GM19023 (cell line): ENCODE measurements around the gene MMP24OS.

Experiments used
- ATAC-seq: cut with Tn5 transposase; IDR thresholded peaks from one replicate; pipeline ENCODE4 v1.9.1; 2021; ENCODE audit warnings: mild to moderate bottlenecking, moderate library complexity; ENCODE audit not compliant: unreplicated experiment

MMP24OS gene

DNA sequence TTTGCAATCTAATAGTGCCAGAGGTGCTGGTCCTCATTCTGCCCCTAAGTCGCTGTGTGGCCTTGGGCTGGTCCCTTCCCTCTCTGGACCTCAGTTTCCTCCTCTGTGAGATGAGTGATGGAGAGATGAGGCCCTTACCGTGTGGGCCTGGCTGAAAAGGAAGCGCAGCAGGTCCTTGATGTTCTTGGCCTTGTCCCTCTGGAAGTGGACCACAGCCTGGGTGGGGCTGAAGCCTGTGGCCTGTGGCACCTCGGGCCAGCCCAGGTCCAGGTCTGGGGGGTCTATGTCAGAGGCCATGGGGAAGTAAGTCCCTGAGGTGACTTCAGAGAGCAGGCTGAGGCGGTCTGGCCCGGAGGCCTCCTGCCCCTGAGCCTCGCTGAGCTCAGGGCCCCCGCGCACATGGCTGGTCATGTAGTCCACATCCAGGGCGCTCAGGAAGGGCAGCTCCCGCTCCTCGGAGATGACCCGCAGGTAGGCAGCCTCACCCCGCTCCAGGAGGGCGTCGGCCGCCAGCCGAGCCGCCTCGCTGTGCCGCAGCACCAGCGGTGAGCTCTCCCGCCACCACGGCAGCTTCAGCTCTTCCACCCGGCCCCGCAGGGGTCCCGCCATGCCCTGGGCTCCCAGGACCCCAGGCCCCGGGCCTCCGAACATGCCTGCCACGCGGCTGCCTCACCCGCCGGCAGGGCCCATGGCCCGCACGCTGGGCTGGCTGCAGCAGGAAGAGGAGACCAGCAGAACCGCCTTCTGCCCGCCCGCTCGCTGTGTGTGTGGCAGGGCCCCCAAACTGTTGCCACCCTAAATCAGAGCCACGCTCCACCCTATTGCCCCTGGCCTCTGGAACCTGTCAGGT lies 14.0 kb upstream of the MMP24OS start, which contains the start of gene FAM83C:
Gene FAM83C (minus strand): TSS at position 772 of the 850 bp plus-strand sequence. CDS start 121 bp downstream, at position 651.
- no peak for ATAC-seq

DNA sequence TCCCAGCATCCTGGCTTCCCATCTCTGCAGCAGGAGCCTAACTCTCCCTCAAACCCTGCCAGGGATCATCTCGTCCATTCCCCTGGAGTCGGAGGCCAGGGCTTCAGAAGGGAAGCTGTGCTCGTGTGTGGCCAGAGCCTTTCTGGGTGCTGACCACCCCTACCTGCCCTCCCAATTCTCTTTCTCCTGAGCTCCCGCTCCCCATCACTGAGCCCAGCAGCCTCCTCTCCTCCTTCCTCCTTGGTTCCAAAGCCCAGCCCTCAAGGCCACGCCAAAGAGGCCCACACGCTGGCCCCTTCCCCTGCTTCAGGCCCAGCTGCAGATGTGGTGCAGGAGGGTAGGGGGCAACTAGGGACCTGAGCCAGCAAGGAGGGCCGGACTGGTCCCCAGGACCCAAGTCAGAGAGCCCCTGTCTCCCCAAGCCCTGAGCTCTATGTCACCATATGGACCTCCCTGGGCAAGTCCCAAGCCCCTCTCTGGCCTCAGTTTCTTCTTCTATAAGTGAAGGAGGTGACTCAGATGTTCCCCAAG lies 13.0 kb upstream of the MMP24OS start:
- ATAC-seq = no peak

DNA sequence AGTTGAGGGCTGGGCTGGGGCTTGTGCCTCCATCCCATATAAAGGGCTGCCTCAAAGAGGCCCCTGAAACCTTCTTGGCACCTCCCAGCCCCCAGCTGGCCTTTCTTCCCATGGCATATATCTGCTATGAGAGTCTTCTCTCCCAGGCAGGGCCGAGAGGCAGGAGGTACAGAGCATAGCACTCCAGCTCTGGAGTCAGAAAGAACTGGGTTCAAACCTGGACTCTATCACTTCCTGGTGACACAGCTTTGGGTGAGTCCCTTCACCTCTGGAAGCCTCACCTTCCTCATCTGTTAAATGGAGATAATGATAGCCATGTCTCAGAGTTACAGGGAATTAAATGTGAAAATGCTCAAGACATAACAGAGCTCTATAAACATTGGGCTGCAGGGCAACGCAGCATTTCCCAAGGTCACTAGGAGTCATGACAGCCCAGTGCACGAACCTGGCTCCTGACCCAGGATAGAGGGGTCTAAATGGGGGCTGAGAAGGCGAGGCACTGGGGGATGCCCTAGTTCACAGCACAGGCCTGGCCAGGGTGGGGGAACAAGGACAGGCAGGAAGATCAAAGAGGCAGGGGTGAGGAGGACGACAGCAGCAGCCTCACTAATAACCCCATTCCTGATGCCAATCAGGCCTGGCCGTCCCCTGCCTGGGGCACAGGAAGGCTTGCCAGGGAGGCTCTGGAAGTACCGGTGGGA lies 12.4 kb upstream of the MMP24OS start:
- ATAC-seq = no peak

DNA sequence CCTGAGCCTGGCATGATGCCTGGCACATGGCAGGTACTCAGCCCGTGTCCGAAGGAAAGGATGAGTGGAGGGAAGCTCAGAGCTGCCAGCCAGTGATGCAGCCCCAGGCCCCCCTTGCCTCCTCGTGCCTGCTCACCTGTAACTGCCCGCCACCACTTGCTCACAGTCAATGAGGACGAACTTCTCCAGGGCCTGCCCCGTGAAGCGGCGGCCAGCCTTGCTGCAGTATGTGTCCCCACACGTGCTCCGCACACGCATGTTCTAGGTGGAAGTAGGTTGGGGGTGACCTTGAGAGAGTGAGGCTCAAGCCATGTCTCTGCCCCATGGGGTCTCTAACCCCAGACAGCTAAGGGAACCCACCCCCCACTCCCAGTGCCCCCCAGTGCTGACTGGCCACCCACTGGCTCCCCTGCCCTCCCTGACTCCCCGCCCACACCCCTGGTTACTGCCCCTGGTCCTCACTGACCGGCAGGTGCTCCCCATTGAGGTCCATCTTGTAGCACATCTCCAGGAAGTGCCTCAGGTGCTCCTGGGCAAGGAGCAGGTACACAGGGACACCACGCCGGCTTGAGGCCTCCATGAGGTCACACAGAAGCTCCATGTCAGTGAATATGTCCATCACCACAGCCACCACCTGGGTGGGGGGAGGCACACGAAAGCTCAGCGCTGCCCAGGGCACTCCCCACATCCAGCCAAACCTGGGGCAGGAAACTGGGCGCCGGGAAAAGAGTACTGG lies 10.6 kb upstream of the MMP24OS start:
- no peak for ATAC-seq

DNA sequence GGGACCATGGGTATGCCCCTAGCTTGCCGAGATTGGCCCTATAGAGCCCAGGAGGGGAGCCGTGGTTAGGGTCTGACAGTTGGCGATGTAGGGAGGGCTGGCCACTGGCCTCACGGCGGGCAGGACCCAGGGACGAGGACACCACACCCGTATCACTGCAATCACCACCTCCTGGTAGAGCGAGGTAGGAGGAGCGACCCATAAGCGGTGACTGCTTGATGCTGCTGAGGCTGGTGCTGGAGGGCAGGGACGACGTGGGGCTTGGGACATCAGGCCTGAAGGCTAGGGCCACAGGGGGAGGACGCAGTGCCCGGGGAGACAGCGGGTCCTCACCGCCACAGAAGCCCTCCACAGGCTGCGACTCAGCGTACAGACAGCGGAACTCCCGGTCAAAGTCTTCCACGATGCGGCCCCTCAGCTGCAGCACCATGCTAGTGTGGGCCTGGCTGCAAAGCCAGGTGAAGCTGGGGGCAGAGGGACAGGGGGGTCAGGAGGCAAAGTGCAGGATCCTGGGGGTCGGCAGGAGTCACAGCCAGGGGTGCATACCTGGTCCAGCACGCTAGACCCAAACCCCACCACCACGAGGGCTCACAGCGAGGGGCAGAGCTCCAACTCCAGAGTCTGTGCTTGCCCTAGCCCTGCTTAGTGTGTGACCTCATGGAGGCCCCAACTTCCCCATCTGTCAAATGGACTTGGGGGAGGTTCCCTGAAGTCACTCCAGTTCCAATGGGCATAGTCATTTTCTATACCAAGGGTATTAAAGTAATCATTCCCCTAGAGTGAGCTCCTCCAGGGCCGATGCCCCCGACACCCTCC lies 9.8 kb upstream of the MMP24OS start:
- no peak for ATAC-seq

DNA sequence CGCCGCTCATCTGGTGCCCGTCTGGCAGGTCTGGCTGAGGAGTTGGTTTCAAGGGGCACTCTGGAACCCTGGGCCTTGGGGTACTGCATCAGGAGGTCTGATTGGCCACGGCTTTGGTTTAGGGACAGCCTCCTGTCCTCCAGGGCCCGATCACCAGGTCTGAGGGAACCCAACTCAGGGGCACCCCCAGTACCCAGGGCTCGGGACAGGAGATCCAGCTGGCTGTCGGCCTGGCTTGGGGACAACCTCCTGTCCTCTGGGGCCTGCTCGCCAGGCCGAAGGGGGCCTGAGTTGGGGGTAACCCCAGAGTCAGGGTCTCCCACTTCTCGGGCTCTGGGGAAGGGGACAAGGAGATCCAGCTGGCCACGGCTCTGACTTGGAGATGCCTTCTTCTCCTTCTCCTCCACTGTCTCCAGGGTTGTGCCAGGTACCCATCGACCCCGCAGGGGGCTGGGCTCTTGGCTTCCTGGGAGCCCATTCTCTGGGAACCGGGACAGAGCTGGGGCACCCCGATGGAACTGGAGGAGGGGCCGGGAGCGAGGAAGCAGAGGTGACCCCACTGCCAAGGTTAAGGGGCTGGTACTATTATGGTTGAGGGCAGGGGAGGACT lies 9.1 kb upstream of the MMP24OS start:
- ATAC-seq = no peak

DNA sequence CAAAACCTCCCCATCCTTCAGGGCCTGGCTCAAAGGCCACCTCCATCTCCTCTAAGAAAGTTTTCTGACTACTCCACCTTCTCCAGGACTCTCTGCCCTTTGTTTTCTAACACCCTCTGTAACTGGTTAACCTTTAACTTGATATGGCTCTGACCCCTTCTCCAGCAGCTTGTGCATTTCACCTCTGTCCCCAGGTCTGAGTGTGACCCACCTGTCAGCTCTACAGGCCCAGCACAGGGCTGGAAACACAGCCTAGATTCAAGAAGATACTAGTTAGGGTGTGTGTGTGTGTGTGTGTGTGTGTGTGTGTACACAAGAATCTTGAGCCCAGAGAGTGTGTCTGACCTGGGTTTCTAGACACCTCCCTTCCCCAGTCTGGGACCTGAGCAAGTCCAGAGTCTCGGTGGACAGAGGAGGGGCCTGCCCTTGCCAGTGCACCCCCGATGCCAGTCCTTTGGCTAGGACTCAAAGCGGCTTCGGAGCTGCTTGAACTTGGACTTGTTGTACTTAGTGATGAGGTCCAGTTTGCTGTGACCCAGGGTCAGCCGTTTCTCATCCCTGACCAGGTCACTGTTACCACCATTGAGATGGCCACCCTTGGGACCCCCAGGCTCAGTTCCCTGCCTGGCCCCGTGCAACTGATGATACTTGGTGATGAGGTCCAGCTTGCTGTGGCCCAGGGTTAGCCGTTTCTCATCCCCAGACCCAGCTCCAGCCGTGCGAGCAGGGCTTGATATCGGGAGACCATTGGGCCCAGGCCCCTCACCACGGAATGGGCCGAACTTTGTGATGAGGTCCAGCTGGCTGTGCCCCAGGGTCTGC lies 8.4 kb upstream of the MMP24OS start:
- no peak for ATAC-seq

DNA sequence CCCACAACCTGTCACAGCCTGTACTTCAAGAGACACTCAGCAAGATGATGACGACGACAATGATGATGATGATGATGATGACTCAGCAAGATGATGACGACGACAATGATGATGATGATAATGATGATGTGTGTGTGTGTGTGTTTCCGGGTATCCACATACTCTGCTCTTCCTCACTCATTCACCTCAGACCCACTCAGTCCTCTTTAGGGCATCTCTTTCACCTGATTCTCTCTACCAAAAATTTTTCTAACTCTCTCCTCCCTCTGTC lies 7.8 kb upstream of the MMP24OS start:
- no peak for ATAC-seq

DNA sequence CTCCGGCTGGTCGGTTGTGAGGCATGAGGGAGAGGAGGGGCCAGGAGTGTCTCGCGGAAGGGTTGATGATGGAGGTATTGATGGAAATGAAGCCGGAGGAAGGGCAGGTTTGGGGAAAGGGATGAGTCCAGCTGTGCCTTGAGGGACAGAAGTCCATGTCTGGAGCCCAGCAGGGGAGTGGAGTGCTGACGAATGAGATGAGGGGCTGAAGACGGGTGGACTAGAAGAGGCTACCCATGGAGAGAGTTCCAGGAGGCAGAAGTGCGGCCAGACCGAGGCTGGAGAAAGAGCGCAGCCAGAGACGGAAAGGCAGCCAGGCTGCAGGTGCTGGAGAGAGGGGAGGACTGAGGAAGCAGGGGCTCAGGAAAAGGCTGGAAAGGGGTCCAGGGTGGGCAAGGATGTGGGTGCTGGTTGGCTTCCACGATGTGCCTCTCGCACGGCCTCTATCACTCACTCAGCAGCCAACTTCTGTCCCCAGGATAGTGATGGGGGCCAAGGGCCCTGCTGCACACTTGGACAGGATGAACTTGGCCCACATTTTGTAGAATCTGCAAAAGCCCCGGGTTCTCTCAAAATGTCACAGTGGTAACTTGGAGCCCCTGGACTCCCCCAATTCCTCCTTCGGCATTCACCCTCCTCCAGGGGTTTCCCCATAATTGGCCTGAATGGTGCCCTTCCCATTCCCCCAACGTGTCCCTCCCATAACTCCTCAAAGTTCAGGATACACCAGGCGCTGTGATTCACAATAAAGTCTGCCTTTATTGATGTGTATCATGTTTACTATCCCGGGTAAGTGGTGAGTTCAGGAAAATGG lies 7.3 kb upstream of the MMP24OS start:
- peak; percentile 7 for ATAC-seq

DNA sequence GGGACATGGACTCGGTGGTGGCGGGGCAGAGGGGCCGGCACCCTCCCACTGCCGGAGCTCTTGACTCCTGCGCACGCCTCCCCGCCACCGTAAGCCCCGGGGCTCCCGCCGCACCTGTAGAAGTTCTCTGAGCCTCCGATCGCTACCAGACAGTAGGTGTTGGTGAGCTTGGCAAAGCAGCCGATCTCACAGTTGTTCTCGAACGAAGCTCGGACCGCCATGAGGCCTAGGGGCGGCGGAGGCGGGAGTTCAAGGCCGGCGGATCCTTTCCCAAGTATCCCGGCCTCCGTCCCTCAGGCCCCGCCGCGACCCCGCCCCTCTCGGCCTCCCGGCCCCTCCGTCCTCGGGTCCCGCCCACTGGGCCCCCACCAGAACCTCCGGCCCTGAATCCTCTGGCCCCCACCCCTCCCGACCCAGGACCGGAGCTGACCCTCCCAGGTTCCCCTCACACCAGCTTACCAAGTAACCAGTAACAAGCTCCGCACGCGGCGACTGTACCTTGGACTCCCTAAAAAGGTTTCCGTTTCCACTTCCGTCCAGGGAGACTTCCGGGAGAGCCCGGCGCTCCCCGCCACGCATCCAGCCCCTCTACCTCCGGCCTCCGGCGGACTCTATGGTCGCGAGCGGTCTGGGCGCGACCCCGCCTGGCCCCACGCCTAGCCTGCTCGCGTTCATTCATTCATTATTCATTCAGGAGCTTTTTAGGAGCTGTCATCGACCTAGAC lies 6.5 kb upstream of the MMP24OS start, which contains the start of gene EIF6:
Gene EIF6 (minus strand): TSS at position 506 of the 725 bp plus-strand sequence. CDS start 285 bp downstream, at position 221.
- ATAC-seq = peak; percentile 76

DNA sequence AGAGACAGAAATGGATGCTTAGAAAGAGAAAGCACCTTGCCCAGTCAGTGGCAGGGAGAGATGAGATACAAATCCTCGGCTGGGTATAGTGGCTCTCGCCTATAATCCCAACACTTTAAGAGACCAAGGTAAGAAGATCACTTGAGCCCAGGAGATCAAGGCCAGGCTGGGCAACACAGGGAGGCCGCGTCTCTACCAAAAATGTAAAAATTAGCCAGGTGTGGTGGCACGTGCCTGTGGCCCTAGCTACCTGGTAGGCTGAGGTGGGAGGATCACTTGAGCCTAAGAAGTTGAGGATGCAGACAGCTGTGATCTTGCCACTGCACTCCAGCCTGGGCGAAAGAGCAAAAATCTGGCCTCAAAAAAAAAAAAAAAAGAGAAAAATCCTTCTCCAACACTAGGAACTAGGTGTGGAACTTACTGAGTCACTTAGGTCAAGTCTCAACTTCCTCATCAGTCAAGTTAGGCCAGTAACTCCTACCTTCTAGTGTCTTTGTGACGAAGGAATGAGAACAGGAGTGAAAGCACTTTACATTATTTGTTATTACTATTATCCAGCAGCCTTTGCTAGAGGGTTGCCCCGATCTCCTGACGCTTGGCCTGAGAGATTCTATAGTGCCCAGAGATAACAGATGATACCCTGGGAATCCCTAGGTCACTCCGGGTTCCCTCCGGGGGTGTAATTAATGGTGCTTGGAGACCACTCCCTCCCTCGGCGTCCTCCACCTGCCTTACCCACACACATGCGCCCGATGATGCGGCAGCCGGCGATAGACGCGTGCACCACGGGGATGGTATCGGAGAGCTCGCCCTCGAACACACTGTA lies 5.7 kb upstream of the MMP24OS start:
- ATAC-seq = no peak

DNA sequence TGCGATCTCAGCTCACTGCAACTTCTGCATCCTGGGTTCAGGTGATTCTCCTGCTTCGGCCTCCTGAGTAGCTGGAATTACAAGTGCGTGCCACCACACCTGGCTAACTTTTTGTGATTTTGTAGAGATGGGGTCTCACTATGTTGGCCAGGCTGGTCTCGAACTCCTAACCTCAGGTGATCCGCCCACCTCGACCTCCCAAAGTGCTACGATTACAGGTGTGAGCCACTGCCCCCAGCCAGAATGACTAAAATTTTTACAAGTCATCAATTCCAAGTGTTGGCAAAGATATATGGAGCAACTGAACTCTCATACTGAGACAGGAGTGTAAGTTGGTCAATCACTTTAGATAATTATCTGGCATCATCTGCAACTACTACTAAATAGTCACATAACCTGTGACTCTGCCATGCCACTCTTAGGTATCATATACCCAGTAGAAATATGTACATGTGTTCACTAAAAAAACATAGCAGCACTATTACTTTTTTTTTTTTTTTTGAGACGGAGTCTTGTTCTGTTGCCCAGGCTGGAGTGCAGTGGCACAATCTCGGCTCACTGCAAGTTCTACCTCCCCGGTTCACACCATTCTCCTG lies 3.7 kb upstream of the MMP24OS start:
- no peak for ATAC-seq

DNA sequence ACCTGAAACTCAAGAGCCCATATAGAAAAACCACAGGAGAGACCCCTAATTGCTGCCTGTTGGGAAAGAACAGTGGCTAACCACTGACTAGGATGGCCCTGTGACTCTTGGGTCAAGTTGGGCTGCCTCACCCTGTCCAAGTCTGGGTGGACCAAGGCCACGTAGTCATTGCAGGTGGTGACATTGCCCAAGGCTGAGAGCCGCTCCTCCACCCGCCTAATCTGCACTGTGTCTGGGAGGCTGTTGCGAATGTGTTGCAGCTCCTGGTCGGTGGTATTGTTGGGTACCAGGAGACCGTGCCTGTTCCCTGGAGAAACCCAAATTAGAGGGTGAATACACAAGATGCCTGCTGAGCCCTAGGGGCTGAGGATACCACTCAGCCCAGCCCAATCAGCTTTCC lies 2.6 kb upstream of the MMP24OS start:
- ATAC-seq = no peak

DNA sequence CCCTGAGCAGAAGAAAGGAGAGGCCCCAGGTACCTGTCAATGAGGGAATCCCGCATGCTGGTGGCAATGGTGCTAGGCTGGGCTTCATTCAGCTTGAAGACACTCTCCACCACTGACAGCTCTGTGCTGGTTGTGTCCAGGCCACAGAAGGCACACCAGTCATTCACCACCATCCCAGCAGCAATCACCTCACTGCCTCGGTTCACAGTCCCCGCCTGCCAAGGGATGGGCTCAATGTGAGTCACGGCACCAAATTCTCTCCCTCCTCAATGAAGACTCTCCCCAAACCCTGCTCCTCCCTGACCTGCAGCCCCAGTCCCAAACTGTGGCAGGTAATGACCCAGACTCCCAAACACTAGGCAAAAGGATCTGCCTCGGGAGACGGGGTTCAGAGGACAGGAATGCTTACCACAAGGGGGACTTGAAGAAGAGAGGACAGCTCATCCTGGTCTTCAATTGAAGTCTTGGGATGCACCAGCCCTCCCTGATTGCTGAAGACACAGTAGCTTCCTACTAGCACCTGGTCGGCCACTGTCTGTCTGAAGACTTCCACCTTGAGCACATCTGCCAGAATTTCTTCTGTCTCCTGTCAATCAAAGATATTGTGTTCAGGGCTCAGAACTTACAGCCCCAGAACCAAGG lies 1.7 kb upstream of the MMP24OS start:
- no peak for ATAC-seq

DNA sequence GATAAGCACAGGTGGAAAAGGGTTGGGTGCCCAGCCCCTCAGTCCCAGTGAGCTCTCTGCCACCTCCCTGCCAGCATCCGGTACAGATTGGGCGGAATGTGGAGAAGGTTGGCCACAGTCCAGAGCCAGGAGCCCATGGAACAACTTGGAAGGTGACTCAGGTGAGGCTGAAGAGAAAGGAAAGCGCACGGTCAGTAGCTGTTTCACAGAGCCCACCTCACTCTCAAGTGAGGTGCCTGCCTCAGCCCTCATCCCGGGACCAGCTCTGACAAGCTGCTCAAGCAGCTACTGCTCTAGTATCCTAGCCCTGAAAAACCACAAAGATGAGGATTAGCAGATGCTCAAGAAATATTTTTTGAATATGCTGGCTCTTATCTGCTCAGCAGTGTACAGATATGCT lies 1.1 kb upstream of the MMP24OS start:
- no peak for ATAC-seq

DNA sequence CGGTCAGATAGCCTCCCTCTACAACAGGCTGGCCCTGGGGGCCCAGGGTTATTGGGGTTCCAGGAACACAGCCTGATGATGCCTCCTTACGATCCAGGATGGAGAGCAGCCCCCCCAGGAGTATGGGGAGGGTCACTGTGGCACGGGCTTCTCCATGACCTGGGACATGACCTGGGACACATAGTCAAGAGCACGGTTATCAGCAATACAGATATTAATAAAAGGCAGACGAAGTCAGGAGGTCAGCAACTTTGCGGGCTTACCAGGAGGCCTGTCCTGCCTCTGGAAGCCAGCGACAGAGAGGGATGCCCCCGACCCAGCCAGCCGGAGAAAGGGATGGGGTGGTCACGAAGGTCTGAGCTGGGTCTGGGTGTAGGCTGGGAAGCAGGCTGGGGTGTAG lies 795 bp downstream of the MMP24OS start:
- no peak for ATAC-seq
